Measurements from ENCODE around the gene RMC1.
"Not testable (repeated sequence)": the region's sequence is repeated elsewhere in the genome, so short reads cannot be mapped to it uniquely, and the experiment has no call there.

RMC1 gene

DNA sequence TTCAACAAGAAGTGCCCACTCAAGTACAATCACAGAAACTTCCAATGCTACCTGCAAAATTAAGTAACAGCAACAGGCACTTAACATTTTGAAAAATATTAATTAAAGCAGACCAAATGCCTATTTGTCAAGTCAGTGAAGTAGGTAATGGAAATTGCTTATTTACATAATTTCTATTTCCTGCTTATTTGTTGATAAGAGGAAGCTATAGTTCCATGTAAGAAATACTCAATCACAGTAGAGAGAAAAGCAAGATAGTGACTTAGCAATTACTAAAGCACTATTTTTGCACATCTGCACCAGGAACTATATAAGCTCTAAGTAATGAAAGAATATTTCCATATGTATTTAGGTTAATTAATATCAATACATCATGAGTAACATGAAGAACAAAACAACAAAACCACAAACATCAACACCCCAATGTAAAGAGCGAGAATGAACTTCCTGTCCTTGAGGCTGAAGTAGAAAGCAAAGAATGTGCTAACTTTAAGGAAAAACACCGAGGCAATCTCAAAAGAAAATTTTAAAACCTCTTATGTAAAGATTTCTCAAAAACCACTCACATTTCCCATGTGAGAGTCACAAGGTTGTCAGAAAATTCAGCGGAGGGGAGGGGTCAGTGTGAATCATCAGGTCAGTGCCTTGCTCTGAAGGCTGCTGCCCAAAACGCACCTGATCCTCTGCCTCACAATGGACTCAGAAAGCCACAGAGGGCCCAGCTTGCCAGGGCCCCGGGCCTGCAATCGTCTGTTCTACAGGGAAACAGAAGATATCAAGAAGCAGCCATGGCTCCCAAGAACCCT, 70.5 kb downstream of the RMC1 start:
- Histone ChIP-seq H3K79me2 (ENCODE audit: insufficient read depth, low read length) (peaks cover 17% of the 10 kb centered on the region), H3K9me2 (replicated peaks; ENCODE audit: insufficient read depth, low read length) (no peaks in the 10 kb centered on the region), H3F3A (ENCODE audit: insufficient read depth) (no peaks in the 10 kb centered on the region), H3K27ac (ENCODE audit: low read depth, low read length) (no peak overlapping the region), H2AFZ (ENCODE audit: low read depth, low read length, severe bottlenecking) (no peak overlapping the region), H3K9me3 (ENCODE audit: insufficient read depth, low read length) (no peaks in the 10 kb centered on the region), H3K9ac (ENCODE audit: low read length) (no peak overlapping the region), H3K4me2 (ENCODE audit: low read depth, low read length, poor library complexity, severe bottlenecking) (no peak overlapping the region), H3K4me3 (ENCODE audit: insufficient read depth, low read length, poor library complexity, severe bottlenecking) (no peak overlapping the region), H3K36me3 (ENCODE audit: low read length) (peaks cover 12% of the 10 kb centered on the region), H3K27me3 (ENCODE audit: low read length) (no peaks in the 10 kb centered on the region), H4K20me1 (ENCODE audit: low read depth, low read length) (no peaks in the 10 kb centered on the region)
- TF ChIP-seq, protein P1, sequence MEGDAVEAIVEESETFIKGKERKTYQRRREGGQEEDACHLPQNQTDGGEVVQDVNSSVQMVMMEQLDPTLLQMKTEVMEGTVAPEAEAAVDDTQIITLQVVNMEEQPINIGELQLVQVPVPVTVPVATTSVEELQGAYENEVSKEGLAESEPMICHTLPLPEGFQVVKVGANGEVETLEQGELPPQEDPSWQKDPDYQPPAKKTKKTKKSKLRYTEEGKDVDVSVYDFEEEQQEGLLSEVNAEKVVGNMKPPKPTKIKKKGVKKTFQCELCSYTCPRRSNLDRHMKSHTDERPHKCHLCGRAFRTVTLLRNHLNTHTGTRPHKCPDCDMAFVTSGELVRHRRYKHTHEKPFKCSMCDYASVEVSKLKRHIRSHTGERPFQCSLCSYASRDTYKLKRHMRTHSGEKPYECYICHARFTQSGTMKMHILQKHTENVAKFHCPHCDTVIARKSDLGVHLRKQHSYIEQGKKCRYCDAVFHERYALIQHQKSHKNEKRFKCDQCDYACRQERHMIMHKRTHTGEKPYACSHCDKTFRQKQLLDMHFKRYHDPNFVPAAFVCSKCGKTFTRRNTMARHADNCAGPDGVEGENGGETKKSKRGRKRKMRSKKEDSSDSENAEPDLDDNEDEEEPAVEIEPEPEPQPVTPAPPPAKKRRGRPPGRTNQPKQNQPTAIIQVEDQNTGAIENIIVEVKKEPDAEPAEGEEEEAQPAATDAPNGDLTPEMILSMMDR (IDR thresholded peaks at IDR 0.05; ENCODE audit: insufficient read depth, low read length, poor library complexity, severe bottlenecking), result no peak

DNA sequence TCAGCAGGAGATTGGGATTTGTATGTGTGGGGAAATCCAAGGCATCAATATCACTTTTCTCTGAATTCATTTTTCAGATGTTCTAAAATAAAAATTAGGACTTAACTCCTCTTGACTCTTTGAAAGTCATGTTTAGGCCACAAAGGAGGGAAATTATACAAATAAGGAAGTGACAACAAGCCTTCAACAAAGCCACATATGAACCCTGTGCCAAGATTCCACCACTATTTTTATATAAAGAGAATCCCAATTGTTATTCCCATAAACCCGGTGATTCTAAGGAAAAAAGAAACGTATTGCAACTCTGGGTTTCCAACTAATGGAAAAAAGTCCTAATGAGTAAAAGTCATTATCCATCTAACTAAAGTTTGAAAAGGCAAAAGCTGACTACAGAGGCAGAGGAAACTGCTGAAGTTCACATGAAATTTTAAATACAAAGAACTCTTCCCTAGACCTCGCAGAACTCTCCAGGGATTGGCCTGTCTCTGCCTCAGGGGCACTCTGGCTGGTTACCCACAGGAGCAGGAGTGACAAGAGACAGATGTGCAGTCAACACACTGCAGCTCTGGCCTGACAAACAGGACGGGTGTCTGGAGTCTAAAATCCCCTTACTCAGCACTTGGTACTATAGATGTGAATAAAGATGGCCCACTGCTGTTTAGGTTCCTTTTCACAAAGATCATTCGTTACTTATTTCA, 71.4 kb downstream of the RMC1 start:
- H2AFZ ChIP-seq (ENCODE audit: low read depth, low read length, severe bottlenecking), result no peak overlapping the region
- H3K4me2 ChIP-seq (ENCODE audit: low read depth, low read length, poor library complexity, severe bottlenecking), result no peak overlapping the region
- H3K4me3 ChIP-seq (ENCODE audit: insufficient read depth, low read length, poor library complexity, severe bottlenecking), result no peak overlapping the region
- peaks cover 12% of the 10 kb centered on the region for H3K36me3 ChIP-seq (ENCODE audit: low read length)
- no peaks in the 10 kb centered on the region for H3K9me3 ChIP-seq (ENCODE audit: insufficient read depth, low read length)
- H3K27me3 ChIP-seq (ENCODE audit: low read length), result no peaks in the 10 kb centered on the region
- TF ChIP-seq EZH2phosphoT487 (conservative IDR thresholded peaks at IDR 0.05; ENCODE audit: low read length), result no peak
- TF ChIP-seq, protein P1 (IDR thresholded peaks at IDR 0.05; ENCODE audit: insufficient read depth, low read length, poor library complexity, severe bottlenecking), result no peak
- no peak overlapping the region for H3K27ac ChIP-seq (ENCODE audit: low read depth, low read length)
- no peak overlapping the region for H3K9ac ChIP-seq (ENCODE audit: low read length)
- peaks cover 18% of the 10 kb centered on the region for H3K79me2 ChIP-seq (ENCODE audit: insufficient read depth, low read length)
- no peaks in the 10 kb centered on the region for H3K9me2 ChIP-seq (replicated peaks; ENCODE audit: insufficient read depth, low read length)
- no peaks in the 10 kb centered on the region for H4K20me1 ChIP-seq (ENCODE audit: low read depth, low read length)
- no peaks in the 10 kb centered on the region for H3F3A ChIP-seq (ENCODE audit: insufficient read depth)

DNA sequence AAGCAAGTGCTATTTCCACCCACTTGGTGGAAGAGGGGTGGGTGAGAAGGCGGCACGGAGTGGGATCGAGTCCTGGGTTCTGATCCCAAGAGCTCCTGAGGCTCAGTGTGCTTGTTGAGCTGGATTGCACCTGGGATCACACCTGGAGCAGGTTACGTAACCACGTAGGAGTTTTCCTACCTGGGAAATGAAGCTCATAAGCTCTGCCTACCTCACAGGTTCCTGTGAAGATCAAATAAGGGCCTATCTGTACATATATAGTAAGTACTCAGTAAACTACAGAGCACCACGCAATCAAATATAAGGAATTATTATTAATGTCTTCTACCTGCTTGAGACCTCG, 72.0 kb downstream of the RMC1 start:
- no peak overlapping the region for H3K4me2 ChIP-seq (ENCODE audit: low read depth, low read length, poor library complexity, severe bottlenecking)
- H2AFZ ChIP-seq (ENCODE audit: low read depth, low read length, severe bottlenecking), result no peak overlapping the region
- no peak overlapping the region for H3K27ac ChIP-seq (ENCODE audit: low read depth, low read length)
- H3K36me3 ChIP-seq (ENCODE audit: low read length), result peaks cover 12% of the 10 kb centered on the region
- no peaks in the 10 kb centered on the region for H3K9me2 ChIP-seq (replicated peaks; ENCODE audit: insufficient read depth, low read length)
- H3K4me3 ChIP-seq (ENCODE audit: insufficient read depth, low read length, poor library complexity, severe bottlenecking), result no peak overlapping the region
- no peaks in the 10 kb centered on the region for H3K27me3 ChIP-seq (ENCODE audit: low read length)
- no peak for TF ChIP-seq EZH2phosphoT487 (conservative IDR thresholded peaks at IDR 0.05; ENCODE audit: low read length)
- TF ChIP-seq, protein P1 (IDR thresholded peaks at IDR 0.05; ENCODE audit: insufficient read depth, low read length, poor library complexity, severe bottlenecking), result no peak
- H3K9me3 ChIP-seq (ENCODE audit: insufficient read depth, low read length), result no peaks in the 10 kb centered on the region
- no peak overlapping the region for H3K9ac ChIP-seq (ENCODE audit: low read length)
- H3K79me2 ChIP-seq (ENCODE audit: insufficient read depth, low read length), result peaks cover 23% of the 10 kb centered on the region
- H4K20me1 ChIP-seq (ENCODE audit: low read depth, low read length), result no peaks in the 10 kb centered on the region
- no peaks in the 10 kb centered on the region for H3F3A ChIP-seq (ENCODE audit: insufficient read depth)

DNA sequence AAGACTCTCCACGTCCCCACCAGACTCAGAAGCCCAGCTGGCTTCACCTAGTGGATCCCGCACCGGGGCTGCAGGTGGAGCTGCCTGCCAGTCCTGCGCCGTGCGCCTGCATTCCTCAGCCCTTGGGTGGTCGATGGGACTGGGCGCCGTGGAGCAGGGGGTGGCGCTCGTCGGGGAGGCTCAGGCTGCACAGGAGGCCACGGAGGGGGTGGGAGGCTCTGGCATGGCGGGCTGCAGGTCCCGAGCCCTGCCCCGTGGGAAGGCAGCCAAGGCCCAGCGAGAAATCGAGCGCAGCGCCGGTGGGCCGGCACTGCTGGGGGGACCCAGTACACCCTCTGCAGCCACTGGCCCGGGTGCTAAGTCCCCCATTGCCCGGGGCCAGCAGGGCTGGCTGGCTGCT, 74.2 kb downstream of the RMC1 start:
- not testable (repeated sequence) for H3K27me3 ChIP-seq (ENCODE audit: low read length); H3K27ac ChIP-seq (ENCODE audit: low read depth, low read length); H3K36me3 ChIP-seq (ENCODE audit: low read length); H3K9me2 ChIP-seq (replicated peaks; ENCODE audit: insufficient read depth, low read length); H3F3A ChIP-seq (ENCODE audit: insufficient read depth); H3K4me2 ChIP-seq (ENCODE audit: low read depth, low read length, poor library complexity, severe bottlenecking); H2AFZ ChIP-seq (ENCODE audit: low read depth, low read length, severe bottlenecking); H3K9me3 ChIP-seq (ENCODE audit: insufficient read depth, low read length); H4K20me1 ChIP-seq (ENCODE audit: low read depth, low read length); H3K9ac ChIP-seq (ENCODE audit: low read length); H3K4me3 ChIP-seq (ENCODE audit: insufficient read depth, low read length, poor library complexity, severe bottlenecking)
- H3K79me2 ChIP-seq (ENCODE audit: insufficient read depth, low read length), result peaks cover 43% of the 10 kb centered on the region
